IMR-90 (cell line): ENCODE measurements around the gene GLRX3. TPM values are rescaled to one million over a fixed set of nuclear protein-coding genes. Genes with fewer than 3 reads are reported as not detected.

Source experiments
- ATAC-seq: fragments of 200-7000 bp; cut with Tn5 transposase; 2 replicates; pipeline ENCODE4 v1.9.1; 2020; ENCODE audit warnings: low read depth, mild to moderate bottlenecking, moderate library complexity
- BruUV-seq: library from RNA; stranded (reverse); fragments of 400-500 nt; replicated peaks from 2 replicates; lab custom pipeline; 2021; lab: Mats Ljungman, UMichigan
- CTCF ChIA-PET: fragments of 300-600 bp; formaldehyde crosslinking; extraction: SDS; loops from one replicate; lab custom pipeline; 2021; ENCODE audit warnings: antibody characterized with exemption; lab: Yijun Ruan, JAX
- POLR2A ChIA-PET: fragments of 300-600 bp; sonication (Branson Sonifier 250); formaldehyde crosslinking; loops from one replicate; lab custom pipeline; 2022; ENCODE audit warnings: antibody characterized with exemption; ENCODE audit not compliant: unreplicated experiment; lab: Charles Lee
- DNase-seq: peaks from one replicate; pipeline ENCODE4 v3.0.0; 2013
- H2AFZ ChIP-seq: replicated peaks from 2 replicates; pipeline ENCODE3; 2013; ENCODE audit warnings: low read length, mild to moderate bottlenecking; ENCODE audit not compliant: poor library complexity
- H2AK5ac ChIP-seq: 2 replicates; pipeline ENCODE4 v1.6.1; 2013; ENCODE audit warnings: low read depth, low read length, inconsistent platforms
- H2AK9ac ChIP-seq: replicated peaks from 2 replicates; pipeline ENCODE3; 2013; ENCODE audit warnings: mild to moderate bottlenecking, low read depth, low read length, moderate library complexity; ENCODE audit not compliant: poor library complexity
- H2BK120ac ChIP-seq: 2 replicates; pipeline ENCODE4 v1.6.1; 2013; ENCODE audit warnings: low read depth, low read length, inconsistent platforms
- H2BK15ac ChIP-seq: 3 replicates; pipeline ENCODE4 v1.6.1; 2013; ENCODE audit warnings: low read depth, low read length, inconsistent platforms
- H2BK20ac ChIP-seq: 2 replicates; pipeline ENCODE4 v1.6.1; 2013; ENCODE audit warnings: low read depth, mild to moderate bottlenecking, inconsistent platforms, low read length, moderate library complexity
- H2BK5ac ChIP-seq: 2 replicates; pipeline ENCODE4 v1.6.1; 2013; ENCODE audit warnings: mild to moderate bottlenecking, low read depth, low read length, inconsistent platforms; ENCODE audit not compliant: poor library complexity, severe bottlenecking
- H3K14ac ChIP-seq: replicated peaks from 2 replicates; pipeline ENCODE4 v1.6.1; 2013; ENCODE audit warnings: low read depth, low read length, inconsistent platforms
- H3K18ac ChIP-seq: 2 replicates; pipeline ENCODE4 v1.6.1; 2013; ENCODE audit warnings: low read depth, low read length, control low read depth
- H3K23ac ChIP-seq: 2 replicates; pipeline ENCODE4 v1.6.1; 2013; ENCODE audit warnings: low read depth, low read length, inconsistent platforms
- H3K27ac ChIP-seq: 2 replicates; pipeline ENCODE4 v1.5.1; 2013; ENCODE audit warnings: mild to moderate bottlenecking, control low read depth, low read length; ENCODE audit not compliant: insufficient read depth
- H3K27me3 ChIP-seq: 2 replicates; pipeline ENCODE4 v1.6.1; 2013; ENCODE audit warnings: low read length; ENCODE audit not compliant: control insufficient read depth, insufficient read depth
- H3K36me3 ChIP-seq: 2 replicates; pipeline ENCODE4 v1.6.1; 2013; ENCODE audit warnings: low read length, mixed read lengths; ENCODE audit not compliant: control insufficient read depth, insufficient read depth
- H3K4ac ChIP-seq: 2 replicates; pipeline ENCODE4 v1.6.1; 2013; ENCODE audit warnings: low read depth, low read length, inconsistent platforms
- H3K4me1 ChIP-seq: 2 replicates; pipeline ENCODE4 v1.6.1; 2013; ENCODE audit warnings: low read length, mixed read lengths; ENCODE audit not compliant: control insufficient read depth, insufficient read depth
- H3K4me2 ChIP-seq: 2 replicates; pipeline ENCODE4 v1.6.1; 2013; ENCODE audit warnings: low read depth, mild to moderate bottlenecking, control low read depth, low read length, moderate library complexity
- H3K4me3 ChIP-seq: 2 replicates; pipeline ENCODE4 v1.5.1; 2013; ENCODE audit warnings: low read depth, mild to moderate bottlenecking, control low read depth, low read length, moderate library complexity; ENCODE audit not compliant: insufficient read depth
- H3K56ac ChIP-seq: 2 replicates; pipeline ENCODE4 v1.6.1; 2013; ENCODE audit warnings: low read length, inconsistent platforms; ENCODE audit not compliant: insufficient read depth; ENCODE audit errors: extremely low read depth
- H3K79me1 ChIP-seq, 2 experiments: 2 replicates each; pipeline ENCODE4 v1.6.1; 2013; ENCODE audit warnings: low read length in 2 of 2, inconsistent platforms in 1 of 2, low read depth in 1 of 2
- H3K9ac ChIP-seq: 2 replicates; pipeline ENCODE4 v1.6.1; 2013; ENCODE audit warnings: low read depth, low read length, control low read depth
- H3K9me1 ChIP-seq: 2 replicates; pipeline ENCODE4 v1.6.1; 2013; ENCODE audit warnings: low read length, inconsistent platforms; ENCODE audit not compliant: insufficient read depth
- H3K9me3 ChIP-seq: 2 replicates; pipeline ENCODE4 v1.6.1; 2013; ENCODE audit warnings: low read length; ENCODE audit not compliant: control insufficient read depth, insufficient read depth
- H4K20me1 ChIP-seq: 2 replicates; pipeline ENCODE4 v1.6.1; 2013; ENCODE audit warnings: low read length, inconsistent platforms; ENCODE audit not compliant: insufficient read depth
- H4K5ac ChIP-seq: 2 replicates; pipeline ENCODE4 v1.6.1; 2013; ENCODE audit warnings: mild to moderate bottlenecking, low read depth, low read length, control low read depth
- H4K8ac ChIP-seq, 2 experiments: 2 replicates each; pipeline ENCODE4 v1.6.1; 2013; ENCODE audit warnings: low read depth in 2 of 2, low read length in 2 of 2, control low read depth in 1 of 2, inconsistent platforms in 1 of 2
- H4K91ac ChIP-seq: 2 replicates; pipeline ENCODE4 v1.6.1; 2013; ENCODE audit warnings: low read depth, low read length, inconsistent platforms; ENCODE audit not compliant: insufficient read depth
- CEBPB ChIP-seq: IDR thresholded peaks from 2 replicates; pipeline ENCODE4 v1.6.1; 2012; ENCODE audit warnings: low read depth, low read length, improper control_type of control experiment
- CHD1 ChIP-seq: IDR thresholded peaks from 2 replicates; pipeline ENCODE4 v1.6.1; 2012; ENCODE audit warnings: low read depth, low read length, improper control_type of control experiment
- CTCF ChIP-seq: conservative IDR thresholded peaks from 2 replicates; pipeline ENCODE4 v1.5.1; 2012; ENCODE audit warnings: mild to moderate bottlenecking, low read depth, low read length, improper control_type of control experiment
- ELK1 ChIP-seq: fragments of 150-350 bp; IDR thresholded peaks from 2 replicates; pipeline ENCODE4 v1.6.1; 2016; ENCODE audit warnings: low read depth, mild to moderate bottlenecking, low read length, moderate library complexity, borderline replicate concordance
- FOS ChIP-seq: fragments of 150-350 bp; IDR thresholded peaks from 2 replicates; pipeline ENCODE4 v1.6.1; 2016; ENCODE audit warnings: low read depth, low read length
- MAZ ChIP-seq: IDR thresholded peaks from 2 replicates; pipeline ENCODE4 v1.6.1; 2012; ENCODE audit warnings: low read depth, mild to moderate bottlenecking, low read length, improper control_type of control experiment, moderate library complexity, borderline replicate concordance
- MXI1 ChIP-seq: IDR thresholded peaks from 2 replicates; pipeline ENCODE4 v1.6.1; 2012; ENCODE audit warnings: low read depth, mild to moderate bottlenecking, low read length, moderate library complexity, borderline replicate concordance
- NFE2L2 ChIP-seq: fragments of 150-350 bp; IDR thresholded peaks from 2 replicates; pipeline ENCODE4 v1.6.1; 2016; ENCODE audit warnings: low read depth, mild to moderate bottlenecking, low read length
- POLR2A ChIP-seq: IDR thresholded peaks from 2 replicates; pipeline ENCODE4 v1.6.1; 2012; ENCODE audit warnings: mild to moderate bottlenecking, low read depth, low read length
- RAD21 ChIP-seq: IDR thresholded peaks from 2 replicates; pipeline ENCODE4 v1.6.1; 2012; ENCODE audit warnings: low read length, improper control_type of control experiment
- RCOR1 ChIP-seq: IDR thresholded peaks from 2 replicates; pipeline ENCODE4 v1.6.1; 2012; ENCODE audit warnings: mild to moderate bottlenecking, low read length, improper control_type of control experiment; ENCODE audit not compliant: insufficient replicate concordance
- RFX5 ChIP-seq: IDR thresholded peaks from 2 replicates; pipeline ENCODE4 v1.8.0; 2012; ENCODE audit warnings: low read depth, mild to moderate bottlenecking, low read length, moderate library complexity
- SMC3 ChIP-seq: fragments of 150-350 bp; IDR thresholded peaks from 2 replicates; pipeline ENCODE4 v1.6.1; 2016; ENCODE audit warnings: low read depth, mild to moderate bottlenecking, antibody characterized with exemption, low read length, moderate library complexity
- USF2 ChIP-seq: fragments of 150-350 bp; IDR thresholded peaks from 2 replicates; pipeline ENCODE4 v1.6.1; 2017; ENCODE audit warnings: mild to moderate bottlenecking, antibody characterized with exemption, low read length, low read depth
- WGBS, 2 experiments: methylation state at CpG; one replicate each; pipeline versions ENCODE4 v1.1.5 to v1.1.7; 2013; ENCODE audit warnings: missing lambda C conversion rate in 2 of 2; ENCODE audit not compliant: insufficient read length in 1 of 2; ENCODE audit errors: extremely low coverage in 2 of 2; 5-methylcytosine and 5-hydroxymethylcytosine counted together
- dilution Hi-C: fragments of 300-500 bp; cut with HindIII; formaldehyde crosslinking; loops from one replicate; pipeline ENCODE4 v1.14.3; 2018; ENCODE audit warnings: low sequenced_read_pairs; ENCODE audit not compliant: unreplicated experiment
- in situ Hi-C: fragments of 300-500 bp; cut with MboI; formaldehyde crosslinking; loops from 3 replicates; pipeline ENCODE4 v1.14.3; 2019; ENCODE audit warnings: low sequenced_read_pairs, inconsistent platforms, mixed read lengths
- intact Hi-C: fragments of 100-400 bp; cut with micrococcal nuclease; formaldehyde crosslinking; loops from 2 replicates; pipeline ENCODE4 v1.10.0; 2022
- polyA plus RNA-seq, 3 experiments: library from polyadenylated mRNA; depleted of rRNA; stranded (reverse); fragments of >200 nt; gene quantifications; 2 replicates each; pipeline ENCODE4 v1.2.3, GENCODE V29; 2012; ENCODE audit warnings: low replicate concordance in 1 of 3
- total RNA-seq: library from RNA; depleted of rRNA; stranded (reverse); fragments of >200 nt; gene quantifications from 2 replicates; pipeline ENCODE4 v1.2.3, GENCODE V29; 2012

The GLRX3 gene
- total and polyA plus RNA-seq, 2 of the 4 experiments (the other 2 are of a cell fraction), result 78.7 to 81.7 TPM

GRCh38 chr10:130194991-130195645 lies 58.9 kb downstream of the GLRX3 start:
- POLR2A ChIA-PET, result interaction anchor here (0.5 kb wide), 1 partner anchor 9 kb away, joined by 3 read pairs; no protein-coding TSS in a partner anchor
- Histone ChIP-seq H3K14ac (no peak overlapping the region), H2AK9ac (peak overlapping the region; percentile 55), H3K36me3 (no peaks in the 10 kb centered on the region), H3K4me1 (no peaks in the 10 kb centered on the region), H2BK5ac (no peak overlapping the region), H4K20me1 (no peaks in the 10 kb centered on the region), H3K4me3 (no peak overlapping the region), H4K91ac (no peak overlapping the region), H4K8ac (no peak overlapping the region), H2AK5ac (no peak overlapping the region), H4K5ac (no peak overlapping the region), H2BK20ac (no peak overlapping the region), H3K56ac (no peak overlapping the region), H3K18ac (no peak overlapping the region), H2AFZ (no peak overlapping the region), H3K4ac (no peak overlapping the region), H3K23ac (no peak overlapping the region), H2BK120ac (no peak overlapping the region), H2BK15ac (no peak overlapping the region), H3K9me1 (0 out of 2 replicates have a peak, but pooled peaks cover 3% of the 10 kb centered on the region), H3K27me3 (no peaks in the 10 kb centered on the region), H3K9ac (no peak overlapping the region), H3K9me3 (no peaks in the 10 kb centered on the region), H3K4me2 (no peak overlapping the region), H3K27ac (no peak overlapping the region), H3K79me1 (no peaks in the 10 kb centered on the region)
- 83% methylated on average over 8 of the region's 19 CpGs; no CpG with 5 or more reads in 1 of the 2 experiments for WGBS, 2 experiments
- dilution Hi-C loops (no loop called here), intact Hi-C loops (no loop called here), in situ Hi-C loops (loop anchor here (25.0 kb wide), 1 partner anchor 1817 kb away; no protein-coding TSS in a partner anchor)
- TF ChIP-seq RCOR1 (no peak), FOS (no peak), NFE2L2 (no peak), CTCF (no peak), ELK1 (no peak), RAD21 (no peak), CEBPB (no peak), SMC3 (no peak), CHD1 (no peak), MAZ (no peak), POLR2A (no peak), RFX5 (no peak), USF2 (no peak), MXI1 (no peak)
- no TSS peak for BruUV-seq
- DNase-seq (no peak), ATAC-seq (no peak)
- CTCF ChIA-PET, result no interaction called here
